ENCODE results near the gene CHCHD6. TPM values are rescaled to one million over a fixed set of nuclear protein-coding genes. Genes with fewer than 3 reads are reported as not detected.
A peak's percentile ranks its signal among the peaks of the same experiment; 100 is the strongest.

CHCHD6 gene
- total RNA-seq, 3 donors from 2014 or later (not counting 1 experiment from before 2014, with no cell fraction given): 5.3 to 9.9 (median 8.3) TPM

GRCh38 chr3:126865736-126866135 is 161.7 kb downstream of the CHCHD6 start:
- Histone ChIP-seq H3K27ac (ENCODE audit: low read length) (no peak overlapping the region), H3K9me3 (ENCODE audit: control insufficient read depth, insufficient read depth, low read length) (peaks cover 10% of the 10 kb centered on the region), H3K36me3 (ENCODE audit: control insufficient read depth, insufficient read depth, low read length) (no peaks in the 10 kb centered on the region), H3K4me1 (ENCODE audit: control insufficient read depth, insufficient read depth, low read length) (no peaks in the 10 kb centered on the region), H3K27me3 (ENCODE audit: control insufficient read depth, insufficient read depth, low read length) (no peaks in the 10 kb centered on the region), H3K4me3 (ENCODE audit: low read length) (no peak overlapping the region)
- Mint-ChIP-seq H3K27ac (peak overlapping the region in 1 of 2 donors; percentile 71), H3K9me3 (peaks cover 0 to 5% of the 10 kb centered on the region in 2 donors), H3K4me3 (peak overlapping the region; percentile 35), H3K36me3 (no peaks in the 10 kb centered on the region), H3K27me3 (ENCODE audit: low read depth in 2 of 2) (peaks cover 0 to 3% of the 10 kb centered on the region in 2 donors), H3K4me1 (peaks cover 7 to 10% of the 10 kb centered on the region in 2 donors)
- intact Hi-C loops (cut with micrococcal nuclease): no loop called here
- no peak for TF ChIP-seq CTCF (IDR thresholded peaks at IDR 0.05)
- no peak for DNase-seq
- no peak for ATAC-seq
- WGBS (ENCODE audit: insufficient coverage): 17% methylated on average over 1 of the region's 1 CpG

DNA sequence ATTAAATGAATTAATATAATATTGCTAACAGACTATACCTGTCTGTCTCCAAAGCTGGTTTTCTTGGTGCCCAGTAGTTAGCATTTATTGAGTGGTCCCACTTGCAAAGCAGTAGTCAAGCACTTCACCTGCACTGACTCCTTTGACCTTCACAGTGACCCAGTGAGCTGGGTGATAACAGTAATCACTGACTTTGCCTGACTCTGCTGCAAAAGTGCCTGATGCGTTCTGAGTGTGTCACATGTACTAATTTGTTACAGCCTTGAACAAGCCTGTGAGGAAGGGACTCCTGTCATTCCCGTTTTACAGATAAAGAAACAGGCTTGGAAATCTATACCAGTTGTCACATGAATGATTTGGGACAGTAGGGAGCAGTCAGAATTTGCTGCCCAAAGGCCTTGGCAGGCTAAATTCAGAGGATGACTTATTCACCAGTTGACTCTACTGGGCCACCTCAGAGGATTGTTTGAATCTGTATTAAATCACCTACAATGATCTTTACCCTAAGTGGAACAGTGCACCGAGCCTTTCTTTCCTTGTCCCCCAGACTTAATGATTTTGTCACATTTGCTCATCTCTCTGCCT is 162.2 kb downstream of the CHCHD6 start:
- H3K27me3 Mint-ChIP-seq (ENCODE audit: low read depth in 2 of 2): peaks cover 0 to 3% of the 10 kb centered on the region in 2 donors
- H3K9me3 Mint-ChIP-seq: peaks cover 0 to 5% of the 10 kb centered on the region in 2 donors
- no peak overlapping the region for H3K27ac Mint-ChIP-seq
- Histone ChIP-seq H3K36me3 (ENCODE audit: control insufficient read depth, insufficient read depth, low read length) (no peaks in the 10 kb centered on the region), H3K27me3 (ENCODE audit: control insufficient read depth, insufficient read depth, low read length) (no peaks in the 10 kb centered on the region), H3K4me3 (ENCODE audit: low read length) (no peak overlapping the region), H3K4me1 (ENCODE audit: control insufficient read depth, insufficient read depth, low read length) (no peaks in the 10 kb centered on the region), H3K27ac (ENCODE audit: low read length) (no peak overlapping the region), H3K9me3 (ENCODE audit: control insufficient read depth, insufficient read depth, low read length) (peaks cover 10% of the 10 kb centered on the region)
- ATAC-seq: no peak
- DNase-seq: no peak
- 94% methylated on average over 3 of the region's 3 CpGs for WGBS (ENCODE audit: insufficient coverage)
- H3K4me3 Mint-ChIP-seq: no peak overlapping the region
- no peak for TF ChIP-seq CTCF (IDR thresholded peaks at IDR 0.05)
- intact Hi-C loops (cut with micrococcal nuclease): no loop called here
- no peaks in the 10 kb centered on the region for H3K36me3 Mint-ChIP-seq
- H3K4me1 Mint-ChIP-seq: peaks cover 7 to 10% of the 10 kb centered on the region in 2 donors

GRCh38 chr3:126867190-126867862 is 163.3 kb downstream of the CHCHD6 start:
- H3K4me3 ChIP-seq (ENCODE audit: low read length): no peak overlapping the region
- WGBS (ENCODE audit: insufficient coverage): 93% methylated on average over 3 of the region's 4 CpGs
- no peak overlapping the region for H3K27ac ChIP-seq (ENCODE audit: low read length)
- H3K4me1 ChIP-seq (ENCODE audit: control insufficient read depth, insufficient read depth, low read length): no peaks in the 10 kb centered on the region
- peaks cover 7 to 10% of the 10 kb centered on the region in 2 donors for H3K4me1 Mint-ChIP-seq
- H3K36me3 Mint-ChIP-seq: no peaks in the 10 kb centered on the region
- intact Hi-C loops (cut with micrococcal nuclease): no loop called here
- H3K9me3 Mint-ChIP-seq: peaks cover 0 to 5% of the 10 kb centered on the region in 2 donors
- DNase-seq (no peak), ATAC-seq (no peak)
- H3K27me3 ChIP-seq (ENCODE audit: control insufficient read depth, insufficient read depth, low read length): no peaks in the 10 kb centered on the region
- peaks cover 0 to 3% of the 10 kb centered on the region in 2 donors for H3K27me3 Mint-ChIP-seq (ENCODE audit: low read depth in 2 of 2)
- no peak overlapping the region for H3K27ac Mint-ChIP-seq
- H3K36me3 ChIP-seq (ENCODE audit: control insufficient read depth, insufficient read depth, low read length): no peaks in the 10 kb centered on the region
- H3K9me3 ChIP-seq (ENCODE audit: control insufficient read depth, insufficient read depth, low read length): peaks cover 10% of the 10 kb centered on the region
- no peak for TF ChIP-seq CTCF (IDR thresholded peaks at IDR 0.05)
- no peak overlapping the region for H3K4me3 Mint-ChIP-seq
